K562 (cell line): ENCODE data around the gene ZNF180. TPM values are rescaled to one million over a fixed set of nuclear protein-coding genes. Genes with fewer than 3 reads are reported as not detected.
A peak's percentile ranks its signal among the peaks of the same experiment; 100 is the strongest.

Experiments
- ATF7 ChIP-seq: fragments of 450-650 bp; IDR thresholded peaks from 2 replicates; pipeline ENCODE4 v1.7.1; 2014; ENCODE audit warnings: mild to moderate bottlenecking, moderate library complexity
- CBX5 ChIP-seq: IDR thresholded peaks from 2 replicates; pipeline ENCODE4 v1.6.1; 2014; ENCODE audit warnings: low read depth, borderline replicate concordance
- CTBP1 ChIP-seq: fragments of 450-650 bp; IDR thresholded peaks from 2 replicates; pipeline ENCODE4 v1.6.1; 2016; ENCODE audit warnings: borderline replicate concordance
- DDX20 ChIP-seq: fragments of 450-650 bp; IDR thresholded peaks from 2 replicates; pipeline ENCODE4 v1.6.1; 2016; ENCODE audit warnings: missing genetic modification characterization, low read depth, mild to moderate bottlenecking, missing compliant biosample characterization, moderate library complexity
- HDAC6 ChIP-seq: IDR thresholded peaks from 2 replicates; pipeline ENCODE4 v1.6.1; 2012; ENCODE audit warnings: low read depth, mild to moderate bottlenecking, control low read depth, inconsistent platforms, low read length, moderate library complexity
- IRF2 ChIP-seq: sonication (generic); formaldehyde crosslinking; IDR thresholded peaks from 2 replicates; pipeline ENCODE4 v1.8.1; 2022; ENCODE audit warnings: mild to moderate bottlenecking, missing genetic modification reagents
- NBN ChIP-seq: fragments of 450-650 bp; IDR thresholded peaks from 2 replicates; pipeline ENCODE4 v1.6.1; 2016; ENCODE audit warnings: low read depth, mild to moderate bottlenecking
- PML ChIP-seq: IDR thresholded peaks from 2 replicates; pipeline ENCODE4 v1.6.1; 2012; ENCODE audit warnings: low read length, inconsistent platforms
- POLR2B ChIP-seq: fragments of 450-650 bp; IDR thresholded peaks from 2 replicates; pipeline ENCODE4 v1.6.1; 2018; ENCODE audit warnings: low read depth; ENCODE audit not compliant: partially characterized antibody
- RBBP5 ChIP-seq: fragments of 200-600 bp; sonication (generic); IDR thresholded peaks from 2 replicates; pipeline ENCODE4 v1.6.1; 2012; ENCODE audit warnings: borderline replicate concordance, mild to moderate bottlenecking, low read length, control low read depth, inconsistent platforms; ENCODE audit not compliant: insufficient read depth, poor library complexity, severe bottlenecking
- SMAD1 ChIP-seq: fragments of 150-350 bp; IDR thresholded peaks from 2 replicates; pipeline ENCODE4 v1.6.1; 2014; ENCODE audit warnings: low read length, low read depth; ENCODE audit not compliant: partially characterized antibody
- SRF ChIP-seq, 2 experiments: fragments of 250-450, 450-650 bp in 1 of 2; sonication (Bioruptor Pico) in 1 of 2; sonication (generic) in 1 of 2; formaldehyde crosslinking; IDR thresholded peaks; 2 replicates each; pipeline versions ENCODE4 v1.5.0 to v1.5.1; 2020 to 2022; ENCODE audit warnings: mild to moderate bottlenecking in 1 of 2, missing genetic modification reagents in 1 of 2
- YY1 ChIP-seq, 3 experiments: IDR thresholded peaks; 2 replicates each; pipeline ENCODE4 v1.6.1; 2011; ENCODE audit warnings: low read length in 2 of 3, mild to moderate bottlenecking in 2 of 3, moderate library complexity in 2 of 3, borderline replicate concordance in 1 of 3, control low read depth in 1 of 3, low read depth in 1 of 3; ENCODE audit not compliant: insufficient read depth in 3 of 3, insufficient replicate concordance in 2 of 3, control insufficient read depth in 1 of 3, insufficient read length in 1 of 3; ENCODE audit errors: extremely low read depth in 1 of 3
- ZNF395 ChIP-seq: fragments of 200-800 bp; sonication (Bioruptor generic); IDR thresholded peaks from 2 replicates; pipeline ENCODE4 v1.6.1; 2017; ENCODE audit warnings: missing genetic modification characterization, missing compliant biosample characterization
- polyA plus RNA-seq, 8 experiments: library from polyadenylated mRNA; depleted of rRNA in 4 of 8; stranded (reverse) in 5 of 8; unstranded in 3 of 8; fragments of >200 nt; fragmentation: Nextera tagmentation in 2 of 8; fragmentation: Illumina TruSeq in 1 of 8; extraction: Ambion mirVana in 2 of 8; extraction: Trizol in 1 of 8; gene quantifications; 2 replicates each; pipeline versions ENCODE4 v1.2.1 to v1.2.3, GENCODE V29; 2011 to 2014; ENCODE audit warnings: inconsistent platforms in 1 of 8, missing spikeins in 1 of 8
- total RNA-seq, 7 experiments: library from RNA; depleted of rRNA in 6 of 7; stranded (reverse); fragments of >200 nt in 6 of 7; fragmentation: Illumina TruSeq in 2 of 7; extraction: Trizol in 2 of 7; gene quantifications; 2 replicates each; pipeline versions ENCODE4 v1.2.1 to v1.2.3, GENCODE V29; 2011 to 2021; ENCODE audit warnings: low replicate concordance in 1 of 7
- TF ChIP-seq, protein P1 (sequence below): sonication (generic); formaldehyde crosslinking; IDR thresholded peaks from 2 replicates; pipeline ENCODE4 v1.8.1; 2023; ENCODE audit warnings: missing genetic modification reagents, mild to moderate bottlenecking, borderline replicate concordance
- TF ChIP-seq, protein P2 (sequence below), 2 experiments: IDR thresholded peaks; 2 replicates each; pipeline ENCODE4 v1.6.1; 2012; ENCODE audit warnings: improper control_type of control experiment in 2 of 2, low read depth in 2 of 2, low read length in 2 of 2, borderline replicate concordance in 1 of 2

Gene ZNF180
- total and polyA plus RNA-seq, 9 of the 15 experiments (the other 6 are each of a cell fraction or from before 2014, with no cell fraction given): 1.8 to 8.7 (median 5.9) TPM

DNA sequence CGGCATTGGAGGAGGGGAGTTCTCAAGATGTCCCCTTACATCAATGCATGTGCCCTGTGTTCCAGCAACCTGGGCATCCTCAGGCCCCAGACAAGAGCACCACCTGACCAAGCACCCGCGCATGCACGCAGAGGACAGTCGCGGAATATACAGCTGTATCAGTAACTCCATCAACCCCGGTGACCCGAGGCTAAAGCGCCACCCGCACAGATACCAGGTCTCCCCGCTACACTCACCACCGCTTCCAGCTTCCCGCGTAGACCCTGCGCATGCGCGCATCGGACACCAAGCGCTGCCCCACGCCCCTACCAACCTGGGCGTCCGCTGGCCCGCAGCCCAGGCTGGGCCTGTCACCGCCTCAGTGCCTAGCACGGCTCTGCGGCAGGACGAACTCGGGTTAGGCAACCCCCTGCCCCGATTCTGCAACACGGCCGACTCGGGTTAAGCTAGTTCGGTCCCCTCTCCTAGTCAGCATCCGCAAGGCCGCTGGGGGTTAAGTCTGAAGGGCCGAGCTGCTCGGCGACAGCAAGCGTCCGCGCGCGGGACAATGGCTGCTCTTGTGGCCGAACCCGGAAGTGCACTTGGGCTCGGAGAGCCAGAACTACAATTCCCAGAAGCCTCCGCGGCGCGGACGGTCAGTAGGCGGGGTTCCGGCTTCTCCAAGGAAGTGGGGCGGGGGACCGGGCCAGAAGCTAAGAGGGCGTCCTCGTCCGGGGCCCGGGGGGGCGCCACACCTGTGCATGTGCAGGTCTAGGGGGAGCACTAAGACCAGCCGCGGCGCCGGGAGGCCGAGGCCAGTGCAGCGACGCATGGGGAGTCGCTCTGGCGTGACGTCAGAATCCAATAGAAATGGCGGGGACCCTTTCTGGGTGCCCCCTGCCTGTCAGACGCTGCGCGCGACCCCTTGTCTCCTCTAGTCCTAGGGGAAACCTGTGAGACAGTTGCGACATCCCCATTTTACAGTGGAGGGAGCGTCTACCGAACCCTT, at the start of gene ZNF180 (continued):
- peak in 1 of 2 experiments; percentile 68; a peak in 2 of 4 replicates for TF ChIP-seq SRF (CRISPR knock-in tag; IDR thresholded peaks at IDR 0.05)
- no peak for TF ChIP-seq IRF2 (CRISPR knock-in tag)
- no peak for TF ChIP-seq HDAC6
- peak; percentile 62 for TF ChIP-seq PML
- TF ChIP-seq ATF7: peak; percentile 89
- no peak for TF ChIP-seq CBX5
- TF ChIP-seq DDX20 (tag): no peak
- TF ChIP-seq YY1 (IDR thresholded peaks at IDR 0.05; ENCODE audit: borderline replicate concordance in 1 of 3, control insufficient read depth in 1 of 3, extremely low read depth in 1 of 3, insufficient read depth in 3 of 3, insufficient read length in 1 of 3, insufficient replicate concordance in 2 of 3, low read depth in 1 of 3, low read length in 2 of 3): peak; percentile 57 to 91 (median 81)
- TF ChIP-seq ZNF395 (CRISPR knock-in tag): no peak; the same call in none of the 2 replicates
- TF ChIP-seq SMAD1: peak; percentile 40
- TF ChIP-seq, protein P1, sequence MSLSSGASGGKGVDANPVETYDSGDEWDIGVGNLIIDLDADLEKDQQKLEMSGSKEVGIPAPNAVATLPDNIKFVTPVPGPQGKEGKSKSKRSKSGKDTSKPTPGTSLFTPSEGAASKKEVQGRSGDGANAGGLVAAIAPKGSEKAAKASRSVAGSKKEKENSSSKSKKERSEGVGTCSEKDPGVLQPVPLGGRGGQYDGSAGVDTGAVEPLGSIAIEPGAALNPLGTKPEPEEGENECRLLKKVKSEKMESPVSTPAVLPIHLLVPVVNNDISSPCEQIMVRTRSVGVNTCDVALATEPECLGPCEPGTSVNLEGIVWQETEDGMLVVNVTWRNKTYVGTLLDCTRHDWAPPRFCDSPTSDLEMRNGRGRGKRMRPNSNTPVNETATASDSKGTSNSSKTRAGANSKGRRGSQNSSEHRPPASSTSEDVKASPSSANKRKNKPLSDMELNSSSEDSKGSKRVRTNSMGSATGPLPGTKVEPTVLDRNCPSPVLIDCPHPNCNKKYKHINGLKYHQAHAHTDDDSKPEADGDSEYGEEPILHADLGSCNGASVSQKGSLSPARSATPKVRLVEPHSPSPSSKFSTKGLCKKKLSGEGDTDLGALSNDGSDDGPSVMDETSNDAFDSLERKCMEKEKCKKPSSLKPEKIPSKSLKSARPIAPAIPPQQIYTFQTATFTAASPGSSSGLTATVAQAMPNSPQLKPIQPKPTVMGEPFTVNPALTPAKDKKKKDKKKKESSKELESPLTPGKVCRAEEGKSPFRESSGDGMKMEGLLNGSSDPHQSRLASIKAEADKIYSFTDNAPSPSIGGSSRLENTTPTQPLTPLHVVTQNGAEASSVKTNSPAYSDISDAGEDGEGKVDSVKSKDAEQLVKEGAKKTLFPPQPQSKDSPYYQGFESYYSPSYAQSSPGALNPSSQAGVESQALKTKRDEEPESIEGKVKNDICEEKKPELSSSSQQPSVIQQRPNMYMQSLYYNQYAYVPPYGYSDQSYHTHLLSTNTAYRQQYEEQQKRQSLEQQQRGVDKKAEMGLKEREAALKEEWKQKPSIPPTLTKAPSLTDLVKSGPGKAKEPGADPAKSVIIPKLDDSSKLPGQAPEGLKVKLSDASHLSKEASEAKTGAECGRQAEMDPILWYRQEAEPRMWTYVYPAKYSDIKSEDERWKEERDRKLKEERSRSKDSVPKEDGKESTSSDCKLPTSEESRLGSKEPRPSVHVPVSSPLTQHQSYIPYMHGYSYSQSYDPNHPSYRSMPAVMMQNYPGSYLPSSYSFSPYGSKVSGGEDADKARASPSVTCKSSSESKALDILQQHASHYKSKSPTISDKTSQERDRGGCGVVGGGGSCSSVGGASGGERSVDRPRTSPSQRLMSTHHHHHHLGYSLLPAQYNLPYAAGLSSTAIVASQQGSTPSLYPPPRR (CRISPR knock-in tag): no peak
- TF ChIP-seq RBBP5: peak; percentile 65
- peak; percentile 85 for TF ChIP-seq POLR2B
- TF ChIP-seq, protein P2, sequence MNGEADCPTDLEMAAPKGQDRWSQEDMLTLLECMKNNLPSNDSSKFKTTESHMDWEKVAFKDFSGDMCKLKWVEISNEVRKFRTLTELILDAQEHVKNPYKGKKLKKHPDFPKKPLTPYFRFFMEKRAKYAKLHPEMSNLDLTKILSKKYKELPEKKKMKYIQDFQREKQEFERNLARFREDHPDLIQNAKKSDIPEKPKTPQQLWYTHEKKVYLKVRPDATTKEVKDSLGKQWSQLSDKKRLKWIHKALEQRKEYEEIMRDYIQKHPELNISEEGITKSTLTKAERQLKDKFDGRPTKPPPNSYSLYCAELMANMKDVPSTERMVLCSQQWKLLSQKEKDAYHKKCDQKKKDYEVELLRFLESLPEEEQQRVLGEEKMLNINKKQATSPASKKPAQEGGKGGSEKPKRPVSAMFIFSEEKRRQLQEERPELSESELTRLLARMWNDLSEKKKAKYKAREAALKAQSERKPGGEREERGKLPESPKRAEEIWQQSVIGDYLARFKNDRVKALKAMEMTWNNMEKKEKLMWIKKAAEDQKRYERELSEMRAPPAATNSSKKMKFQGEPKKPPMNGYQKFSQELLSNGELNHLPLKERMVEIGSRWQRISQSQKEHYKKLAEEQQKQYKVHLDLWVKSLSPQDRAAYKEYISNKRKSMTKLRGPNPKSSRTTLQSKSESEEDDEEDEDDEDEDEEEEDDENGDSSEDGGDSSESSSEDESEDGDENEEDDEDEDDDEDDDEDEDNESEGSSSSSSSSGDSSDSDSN (IDR thresholded peaks at IDR 0.05; ENCODE audit: borderline replicate concordance in 1 of 2, low read depth in 2 of 2, low read length in 2 of 2): no peak
- TF ChIP-seq NBN: peak; percentile 69
- TF ChIP-seq CTBP1: peak; percentile 80
